ENCODE measurements around the gene C16orf90.

The C16orf90 gene

DNA sequence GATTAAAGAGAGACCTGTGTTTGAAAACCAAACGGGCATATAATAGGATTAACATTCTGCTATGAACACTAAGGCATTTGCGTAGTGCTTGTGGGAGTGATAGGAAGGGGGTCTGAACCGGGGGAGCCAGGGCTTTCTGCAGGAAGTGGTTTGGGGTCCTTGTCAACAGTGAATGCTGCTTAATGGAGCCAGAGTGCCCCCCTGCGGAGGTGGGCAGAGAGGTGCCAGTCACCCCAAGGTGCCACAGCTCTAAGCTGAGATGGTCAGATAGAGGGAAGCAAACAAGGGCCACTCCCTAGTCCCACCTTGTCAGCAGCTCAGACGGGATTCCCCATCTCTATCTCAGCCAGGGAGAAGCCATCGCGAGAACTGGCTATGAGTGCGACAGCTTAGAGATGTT lies 34.1 kb downstream of the C16orf90 start:
- no peak for DNase-seq (ENCODE audit: low spot score)

DNA sequence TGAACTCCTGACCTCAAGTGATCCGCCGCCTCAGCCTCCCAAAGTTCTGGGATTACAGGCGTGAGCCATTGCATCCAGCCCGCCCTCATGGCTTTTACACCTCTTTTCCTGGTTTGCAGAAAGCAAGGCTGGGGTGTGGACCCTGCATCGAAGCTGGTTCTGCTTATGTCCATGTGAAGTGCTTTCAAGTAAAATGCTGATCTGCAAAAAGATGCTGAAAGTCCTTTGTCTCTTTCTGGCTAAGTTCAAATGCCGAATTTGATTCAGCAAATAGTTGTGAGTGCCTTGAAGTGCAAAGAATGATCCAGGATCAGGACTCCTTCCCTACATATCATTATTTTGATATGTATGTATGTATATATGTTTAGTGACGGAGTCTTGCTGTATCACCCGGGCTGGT lies 34.7 kb downstream of the C16orf90 start:
- DNase-seq (ENCODE audit: low spot score) = no peak

DNA sequence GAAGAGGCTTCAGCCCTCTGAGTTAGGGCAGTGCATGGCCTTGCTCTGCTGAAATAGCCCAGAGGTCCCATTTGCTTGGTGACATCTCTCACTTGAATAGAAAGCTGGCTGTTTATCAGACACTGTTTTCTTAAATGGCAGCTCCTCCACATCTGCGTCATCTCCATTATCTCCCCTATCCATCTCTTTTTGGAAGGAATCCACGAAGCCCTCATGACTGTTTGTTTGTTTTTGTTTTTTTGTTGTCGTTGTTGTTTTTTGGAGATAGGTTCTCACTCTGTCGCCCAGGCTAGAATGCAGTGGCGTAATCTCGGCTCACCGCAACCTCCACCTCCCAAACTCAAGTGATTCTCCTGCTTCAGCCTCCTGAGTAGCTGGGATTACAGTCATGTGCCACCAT lies 35.2 kb downstream of the C16orf90 start:
- DNase-seq (ENCODE audit: low spot score) = no peak

DNA sequence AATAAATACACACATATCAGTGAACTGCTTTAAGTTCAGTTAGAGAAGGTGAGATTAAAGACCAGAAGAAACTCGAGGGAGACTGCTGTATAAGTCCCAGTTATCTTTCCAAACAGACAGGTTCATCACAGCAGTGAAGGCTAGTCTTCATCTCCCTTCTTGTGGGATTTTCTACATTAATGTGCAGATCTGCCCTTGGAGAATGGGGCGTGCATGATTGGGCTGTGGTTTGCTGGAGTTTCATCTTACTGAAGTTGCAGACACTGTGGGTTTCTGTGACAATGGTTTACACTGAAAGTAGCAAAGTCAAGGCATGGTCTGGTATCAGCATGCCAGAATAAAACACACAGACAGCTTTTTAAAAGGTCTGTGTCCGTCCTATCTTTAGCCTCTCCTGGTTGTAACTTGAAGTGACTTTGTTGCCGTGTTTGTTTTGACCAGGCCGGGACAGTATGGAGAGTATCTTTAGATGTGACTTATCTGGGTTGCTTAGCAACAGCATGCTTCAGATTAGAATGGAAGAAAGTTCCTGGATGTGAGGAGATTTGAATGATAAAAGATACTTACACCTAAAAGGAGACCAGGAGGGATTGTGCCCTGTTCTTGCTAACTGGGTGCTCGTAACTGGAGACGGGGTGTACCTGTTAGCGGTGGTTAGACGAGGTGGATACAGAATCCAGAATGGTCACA lies 35.7 kb downstream of the C16orf90 start:
- DNase-seq (ENCODE audit: low spot score) = no peak

DNA sequence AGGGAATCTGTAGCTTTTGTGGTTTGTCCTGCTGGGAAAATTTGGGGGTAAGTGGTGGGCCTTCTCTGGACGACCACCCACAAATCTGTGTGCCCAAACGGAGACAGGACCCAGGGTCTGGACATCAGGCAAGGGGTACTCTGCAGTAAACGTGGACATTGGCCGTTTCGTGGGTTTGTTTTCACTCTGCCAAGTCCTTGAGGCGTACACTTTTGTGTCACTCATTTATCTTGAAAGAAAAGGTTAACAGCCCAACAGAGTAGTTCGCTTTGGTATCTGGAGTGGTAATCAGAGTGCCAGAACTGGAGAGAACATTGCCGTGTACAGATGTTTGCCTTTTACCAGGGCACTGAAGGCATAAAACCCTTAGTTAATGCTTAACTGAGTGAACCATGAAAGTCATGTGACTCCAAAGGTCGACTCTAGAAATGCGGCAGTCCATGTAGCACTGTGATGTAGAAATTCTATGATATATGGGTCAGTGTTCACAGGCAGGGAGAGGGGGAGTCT lies 36.4 kb downstream of the C16orf90 start:
- DNase-seq (ENCODE audit: low spot score) = peak; percentile 88

DNA sequence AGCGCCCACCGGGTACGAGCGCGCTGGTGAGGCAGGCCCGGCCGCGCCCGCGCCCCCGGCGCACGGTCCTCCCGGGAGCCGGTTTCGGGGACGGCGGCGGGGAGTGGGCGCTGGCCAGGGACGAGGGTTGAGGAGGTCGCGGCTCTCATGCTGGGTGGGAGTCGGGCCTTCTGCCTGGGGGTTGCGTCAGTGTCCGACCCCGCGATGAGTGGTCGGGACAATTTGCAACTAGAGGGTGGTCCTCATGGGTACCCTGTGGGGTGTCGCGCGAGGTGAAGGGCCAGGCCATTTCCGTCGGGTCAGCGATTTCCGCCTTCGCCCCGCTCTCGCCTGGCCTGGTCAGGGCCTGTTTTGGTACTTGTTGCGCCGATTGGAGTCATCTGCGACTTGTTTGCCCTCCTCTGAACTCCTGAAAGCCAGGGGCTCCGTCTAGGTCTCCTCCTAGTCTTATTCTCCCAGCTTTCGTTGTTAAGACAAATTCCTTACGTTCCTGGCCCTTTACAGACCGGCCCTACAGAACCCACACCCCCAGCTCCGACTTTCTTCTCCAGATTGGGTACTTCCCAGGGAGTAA lies 36.9 kb downstream of the C16orf90 start:
- DNase-seq (ENCODE audit: low spot score) = no peak

DNA sequence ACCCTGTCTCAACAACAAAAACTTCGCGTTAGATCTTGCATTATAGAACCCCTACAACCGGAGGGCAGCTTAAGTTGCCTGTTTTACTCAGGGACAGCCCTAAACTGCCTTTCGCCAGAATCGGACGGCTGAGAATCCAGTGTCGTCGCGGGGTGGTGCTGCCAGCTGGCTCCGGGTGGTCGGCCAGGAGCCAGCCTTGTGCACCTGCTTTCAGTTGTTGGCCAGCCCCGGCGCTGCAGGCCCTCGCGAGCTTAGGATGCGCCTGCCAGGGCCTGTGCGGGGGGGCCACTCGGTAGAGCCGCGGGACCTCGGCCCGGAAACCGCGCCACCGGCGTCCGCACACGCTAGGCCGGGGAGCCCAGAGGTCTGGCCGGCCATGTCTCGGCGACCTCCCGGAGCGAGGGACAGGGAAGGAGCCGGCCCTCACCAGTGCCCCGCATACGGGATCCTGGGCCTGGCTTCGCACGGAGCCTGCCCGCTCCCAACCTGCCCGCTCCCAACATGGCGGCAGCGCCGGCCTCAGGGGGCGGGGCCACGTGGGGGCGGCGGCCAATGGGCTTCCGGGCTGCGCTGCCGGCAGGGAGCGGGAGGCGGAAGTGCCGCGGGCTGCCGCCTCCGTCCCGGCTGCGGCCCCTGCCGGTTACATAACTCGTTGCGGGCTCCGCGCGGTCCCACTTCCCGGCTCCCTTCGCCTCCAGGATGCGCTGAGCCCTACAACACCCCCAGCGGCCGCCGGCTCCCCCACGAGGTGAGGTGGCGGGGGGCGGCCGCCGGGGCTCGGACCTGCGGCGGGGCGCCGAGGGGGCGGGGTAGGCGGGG lies 37.6 kb downstream of the C16orf90 start:
- DNase-seq (ENCODE audit: low spot score) = peak; percentile 95

DNA sequence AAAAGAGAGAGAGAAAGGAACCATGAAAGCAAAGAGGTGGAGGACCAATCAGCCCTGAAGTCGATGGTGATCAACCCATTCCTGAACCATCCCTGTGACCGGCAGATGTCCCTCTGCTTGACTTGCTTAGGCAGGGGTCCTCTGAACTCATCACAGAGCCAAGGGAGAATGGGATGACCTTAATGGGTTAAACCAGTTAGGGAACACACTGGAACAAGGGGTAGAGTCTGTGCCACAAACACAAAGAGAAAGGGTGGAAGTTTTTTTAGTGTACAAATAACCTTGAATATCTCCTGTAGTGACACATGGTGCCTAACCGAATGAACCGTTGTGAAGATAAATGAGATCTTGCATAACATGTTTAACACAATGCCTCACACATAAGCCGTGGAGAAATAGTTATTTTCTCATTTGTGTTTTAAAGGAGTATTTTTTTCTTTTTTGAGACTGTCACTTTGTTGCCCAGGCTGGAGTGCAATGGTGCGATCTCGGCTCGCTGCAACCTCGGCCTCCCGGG lies 40.6 kb downstream of the C16orf90 start:
- DNase-seq (ENCODE audit: low spot score) = no peak

DNA sequence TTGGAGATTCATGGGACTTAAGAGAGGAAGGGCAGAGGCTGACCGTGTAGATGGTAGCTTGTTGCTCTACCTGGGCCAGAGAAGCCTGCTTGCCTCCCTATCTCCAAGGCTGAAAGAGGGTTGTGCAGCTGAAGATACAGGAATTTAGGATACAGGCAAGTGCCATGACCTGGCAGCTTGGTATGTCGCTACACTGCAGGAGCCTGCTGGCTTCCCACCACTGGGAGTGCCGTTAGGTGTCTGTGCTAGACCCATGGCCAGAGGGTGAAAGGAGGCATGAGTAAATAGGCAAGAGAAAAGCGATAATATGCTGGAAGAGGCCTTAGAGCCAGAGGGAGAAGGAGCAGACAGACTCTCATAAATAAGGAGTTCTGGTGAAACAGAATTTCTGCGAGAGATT lies 41.2 kb downstream of the C16orf90 start:
- DNase-seq (ENCODE audit: low spot score) = no peak

DNA sequence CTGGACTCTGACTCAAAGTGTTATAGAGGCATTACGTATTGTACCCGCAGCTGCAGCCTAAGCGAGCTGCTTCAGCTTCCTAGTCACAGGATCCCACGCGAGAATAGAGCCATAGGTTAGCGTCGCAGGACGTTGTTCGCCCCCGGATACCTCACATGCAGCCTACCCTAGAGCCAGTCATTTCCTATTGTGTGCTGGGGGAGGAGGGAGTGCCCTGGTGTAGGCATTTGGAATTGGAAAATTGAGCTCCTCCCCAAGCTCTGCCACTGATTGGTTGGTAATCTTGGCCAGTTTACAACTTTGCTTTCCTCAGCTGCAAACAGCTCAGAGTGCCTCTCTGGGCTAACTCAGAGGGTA lies 51.3 kb downstream of the C16orf90 start:
- no peak for DNase-seq (ENCODE audit: low spot score)

Measured in HuH-7 (cell line).